ENCODE results near the gene BEGAIN.
A peak's percentile ranks its signal among the peaks of the same experiment; 100 is the strongest.

Gene BEGAIN

DNA sequence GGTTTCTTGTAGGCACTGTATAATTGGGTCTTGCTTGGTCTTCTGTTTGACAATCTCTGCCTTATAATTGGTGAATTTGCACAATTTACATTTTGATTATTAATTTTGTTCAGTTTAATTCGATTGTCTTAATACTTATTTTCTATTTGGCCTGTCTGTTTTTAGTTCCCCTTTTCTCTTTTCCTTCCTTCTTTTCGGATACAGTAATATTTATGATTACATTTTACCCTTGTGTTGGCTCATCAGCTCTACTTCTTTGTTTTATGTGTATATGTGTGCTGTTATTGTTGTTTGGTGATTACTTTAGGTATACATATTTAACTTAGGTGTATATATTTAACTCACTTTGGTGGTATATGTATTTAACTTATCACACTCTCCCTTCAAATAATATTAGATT lies 12.8 kb upstream of the BEGAIN start:
- DNase-seq: no peak

DNA sequence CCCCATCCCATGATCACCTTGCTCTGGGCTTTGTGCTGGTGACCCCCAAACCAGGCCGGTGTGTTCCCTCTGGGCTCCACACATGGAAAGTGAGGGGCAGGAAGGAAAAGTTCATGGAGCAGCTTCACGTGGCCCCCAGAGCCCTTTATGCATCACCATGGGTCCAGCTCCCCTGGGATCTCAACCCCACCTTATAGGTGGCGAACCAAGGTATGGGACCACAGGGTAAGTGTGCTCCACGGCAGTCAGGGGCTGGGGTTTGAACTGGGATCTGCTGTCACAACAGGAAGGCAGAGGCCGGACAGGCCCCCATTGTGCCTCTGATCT lies 7.4 kb upstream of the BEGAIN start:
- peak; percentile 3 for DNase-seq

DNA sequence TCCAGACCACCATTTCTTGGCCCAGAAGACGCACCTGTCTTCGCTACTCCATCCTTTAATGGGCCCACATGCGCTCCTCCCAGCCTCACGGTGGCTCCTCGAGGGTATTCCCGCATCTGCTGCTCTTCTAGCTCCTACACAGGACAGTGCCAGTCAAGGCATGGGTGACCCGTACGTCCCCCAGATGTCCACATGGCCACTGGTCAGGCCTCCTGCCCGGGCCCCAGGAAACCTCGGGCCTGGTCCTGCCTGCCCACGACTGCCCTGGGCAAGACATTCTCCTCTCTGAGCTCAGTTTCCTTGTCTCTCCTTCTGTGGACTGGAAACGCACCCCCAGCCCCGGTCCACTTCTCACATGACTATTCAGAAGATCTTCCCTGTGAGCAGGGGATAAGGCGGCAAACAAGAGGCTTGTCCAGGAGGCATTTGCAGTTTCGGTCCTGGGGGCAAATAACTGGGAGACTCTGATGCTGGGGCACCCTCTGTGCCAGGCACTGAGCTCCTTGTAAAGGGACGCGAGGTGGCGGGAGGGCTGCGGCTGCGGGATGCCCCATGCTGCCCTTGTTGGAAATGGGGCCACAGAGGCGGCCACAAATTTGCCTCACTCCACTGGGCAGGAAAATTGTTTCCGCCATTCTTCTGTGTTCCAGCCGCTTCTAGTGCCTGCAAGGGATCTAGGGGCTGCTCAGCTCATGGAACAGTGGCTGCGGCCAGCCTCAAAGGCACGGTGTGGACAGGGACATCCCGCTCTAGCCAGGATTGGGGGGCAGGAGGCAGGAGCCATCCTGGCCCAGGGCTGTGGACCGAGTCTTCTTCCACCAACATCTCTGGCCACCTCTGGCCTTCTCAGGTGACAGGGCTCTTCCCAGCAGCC lies 6.8 kb upstream of the BEGAIN start:
- peak; percentile 5 for DNase-seq

DNA sequence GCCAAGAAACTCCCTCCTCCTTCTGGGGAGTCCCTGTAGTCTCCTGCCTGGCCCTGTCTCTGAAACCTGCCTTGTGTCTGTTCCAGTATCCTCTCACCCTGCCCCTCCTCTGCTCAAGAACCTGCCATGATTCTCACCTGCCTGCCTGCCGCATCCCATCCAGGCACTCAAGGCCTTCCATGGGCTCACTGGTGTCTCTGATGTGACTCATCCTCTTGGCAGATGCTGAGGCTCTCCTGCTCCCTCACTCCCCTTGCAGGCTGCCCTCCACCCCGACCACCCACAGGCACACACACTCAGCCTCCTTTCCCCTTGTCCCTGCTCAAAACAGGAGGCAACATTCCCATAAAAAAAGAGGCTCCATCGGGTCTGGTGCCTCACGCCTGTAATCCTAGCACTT lies 5.8 kb upstream of the BEGAIN start:
- no peak for DNase-seq

DNA sequence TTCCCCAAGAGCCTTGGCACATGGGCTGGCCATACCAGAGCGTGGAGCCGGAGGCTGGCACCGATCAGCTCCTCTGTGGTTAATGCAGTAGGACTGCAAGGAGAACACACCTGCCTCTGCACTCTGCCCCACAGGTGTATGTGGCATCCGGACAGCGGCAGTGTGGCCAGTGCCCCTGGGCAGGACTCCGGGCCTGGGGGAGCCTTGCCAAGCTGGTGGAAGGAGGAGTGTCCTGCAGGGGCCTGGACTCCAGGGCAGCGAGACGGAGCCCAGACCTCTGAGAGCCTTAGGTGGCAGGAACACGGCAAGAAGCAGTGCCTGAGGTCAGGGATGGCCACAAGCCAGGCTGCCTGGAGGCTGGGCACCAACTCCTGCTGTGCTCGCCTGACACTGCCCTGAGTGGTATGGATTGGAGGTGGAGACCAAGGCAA lies 5.3 kb upstream of the BEGAIN start:
- DNase-seq: peak; percentile 11

DNA sequence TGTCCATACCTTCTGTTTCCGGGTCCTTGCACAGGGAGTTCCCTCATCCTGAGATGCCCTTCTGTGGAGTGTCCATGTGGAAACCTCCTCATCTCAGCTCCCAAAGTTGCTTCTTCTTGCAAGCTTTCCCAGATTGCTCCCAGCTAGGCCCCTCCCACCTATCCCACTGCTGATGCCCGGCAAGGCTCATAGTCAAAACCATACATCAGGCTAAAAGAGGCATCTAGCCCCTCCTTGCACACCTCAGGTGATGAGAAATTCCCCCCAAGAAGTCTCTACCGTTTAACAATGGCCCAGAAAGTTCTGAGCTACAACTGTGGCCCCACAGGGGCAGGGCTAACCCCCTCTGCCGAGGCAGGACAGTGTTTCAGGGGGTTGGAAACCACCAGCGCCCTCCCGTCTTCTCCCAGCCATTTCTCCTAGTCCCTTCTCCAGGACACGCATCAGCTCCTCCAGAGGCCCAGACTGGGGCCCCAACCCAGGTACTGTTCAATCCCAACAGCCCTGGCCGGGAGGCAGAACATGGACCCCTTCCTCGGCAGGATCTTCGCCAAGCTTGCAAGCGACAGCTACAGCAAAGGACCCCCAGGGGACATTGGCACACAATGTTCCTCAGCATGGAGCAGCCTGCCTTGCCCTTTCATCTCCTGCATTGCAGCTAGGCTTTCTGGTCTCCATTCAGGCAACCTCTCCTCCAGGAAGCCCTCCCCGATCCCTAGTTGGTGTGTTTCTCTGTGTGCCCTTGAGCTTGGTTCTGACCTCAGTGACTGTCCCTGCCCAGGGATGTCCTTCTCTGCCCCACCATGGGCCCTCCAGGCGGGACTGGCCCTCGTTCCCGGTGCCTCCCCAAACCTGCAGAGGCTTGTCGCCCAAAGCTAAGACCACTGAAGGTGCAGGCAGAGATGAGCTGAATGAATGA lies 4.5 kb upstream of the BEGAIN start:
- DNase-seq: peak; percentile 5

DNA sequence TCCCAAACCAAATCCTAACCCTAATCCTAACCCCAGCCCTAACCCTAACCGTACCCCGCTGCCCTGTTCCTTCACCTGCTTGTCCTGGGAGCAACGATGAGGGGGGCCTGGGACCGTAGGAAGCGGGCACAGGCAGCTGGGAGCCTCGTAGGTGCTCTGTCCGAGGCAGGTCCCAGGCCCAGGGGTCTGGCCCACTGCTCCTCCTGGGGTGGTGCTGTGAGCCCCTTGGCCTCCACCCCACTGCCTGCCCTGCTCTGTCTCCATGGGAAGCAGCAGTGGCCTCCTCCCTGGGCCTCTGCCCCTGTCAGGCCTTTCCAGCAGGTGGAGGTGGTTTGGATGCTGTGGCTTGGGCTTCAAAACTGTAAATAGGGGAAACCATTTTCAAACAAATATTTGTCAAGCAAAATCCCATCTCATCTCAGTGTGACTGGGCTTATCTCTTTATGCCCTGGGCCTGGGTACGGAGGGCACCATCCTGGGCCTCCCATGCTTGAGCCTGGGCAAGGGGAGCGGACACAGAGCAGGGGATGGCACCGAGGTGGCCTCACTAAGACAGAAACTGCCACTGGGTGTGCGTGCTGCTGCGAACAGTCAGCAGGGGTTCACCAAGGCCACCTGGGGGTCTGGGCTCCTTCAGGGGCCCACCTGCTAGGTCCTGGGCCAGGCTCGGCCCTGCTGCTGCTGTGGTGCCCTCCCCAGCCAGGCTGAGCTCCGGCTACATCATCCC lies 3.7 kb upstream of the BEGAIN start:
- DNase-seq: peak; percentile 6

DNA sequence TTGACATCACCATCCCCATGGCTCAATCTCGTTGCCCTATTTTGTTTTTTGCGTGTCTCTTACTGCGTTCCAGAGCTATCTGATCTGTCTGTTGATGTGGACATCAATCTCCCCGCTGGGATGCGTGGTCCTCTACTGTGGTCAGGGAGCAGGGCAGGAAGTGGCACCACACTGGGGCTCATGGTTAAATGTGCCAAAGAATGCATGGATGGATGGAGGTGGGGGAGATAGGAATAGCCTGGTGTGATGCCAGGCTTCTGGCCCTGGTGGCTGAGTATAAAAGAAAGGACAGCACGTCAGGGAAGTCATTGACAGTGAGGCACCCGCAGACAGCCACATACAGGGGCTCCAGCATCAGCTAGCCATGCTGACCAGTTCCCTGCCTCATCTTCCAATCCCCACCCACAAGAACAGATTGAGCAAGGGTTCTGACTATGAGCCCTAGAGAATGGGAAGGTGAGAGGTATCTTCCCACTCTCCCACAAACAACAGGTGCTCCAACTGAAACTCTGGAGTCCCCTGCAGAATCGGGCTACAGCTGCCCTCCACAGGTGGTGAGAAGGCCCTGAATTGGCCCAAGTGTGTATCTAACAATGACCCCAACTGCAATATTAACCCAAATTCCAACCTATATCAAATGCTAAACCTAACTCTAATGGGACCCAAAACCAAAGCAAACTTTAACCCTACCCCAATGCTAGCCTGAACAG lies 2.7 kb upstream of the BEGAIN start:
- DNase-seq: peak; percentile 3

DNA sequence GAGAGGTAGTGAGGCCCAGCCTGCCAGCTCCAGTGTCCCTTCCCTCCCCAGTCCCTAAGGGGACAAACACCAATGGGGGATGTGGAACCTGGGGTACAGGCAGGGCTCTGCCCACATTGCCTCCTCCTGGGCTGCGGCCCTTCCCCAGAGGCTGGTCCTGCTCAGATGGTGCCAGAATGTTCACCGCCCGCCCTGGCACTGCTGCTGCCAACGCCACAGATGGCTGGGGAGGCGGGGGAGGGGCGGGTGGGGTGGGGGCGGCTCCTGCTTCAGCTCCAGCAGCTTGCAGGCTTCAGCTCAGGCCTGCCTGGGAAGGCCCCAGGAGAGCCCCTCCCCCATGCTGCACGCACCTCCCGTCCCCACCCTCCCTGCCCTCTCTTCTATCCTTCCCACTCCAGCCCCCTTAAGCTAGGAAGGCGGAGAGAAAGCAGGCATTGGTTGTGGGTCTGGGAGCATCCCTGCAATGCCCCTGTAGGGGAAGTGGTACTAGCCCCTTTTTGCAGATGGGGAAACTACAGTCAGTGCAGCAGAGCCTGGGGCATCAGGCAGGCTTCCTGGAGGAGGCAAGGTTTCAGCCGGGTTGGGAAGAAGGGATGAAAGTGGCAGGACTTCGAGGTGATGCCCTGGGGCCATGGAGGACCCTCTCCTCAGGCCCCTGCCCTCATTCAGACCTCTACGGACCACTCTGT lies 2.0 kb upstream of the BEGAIN start:
- peak; percentile 5 for DNase-seq

DNA sequence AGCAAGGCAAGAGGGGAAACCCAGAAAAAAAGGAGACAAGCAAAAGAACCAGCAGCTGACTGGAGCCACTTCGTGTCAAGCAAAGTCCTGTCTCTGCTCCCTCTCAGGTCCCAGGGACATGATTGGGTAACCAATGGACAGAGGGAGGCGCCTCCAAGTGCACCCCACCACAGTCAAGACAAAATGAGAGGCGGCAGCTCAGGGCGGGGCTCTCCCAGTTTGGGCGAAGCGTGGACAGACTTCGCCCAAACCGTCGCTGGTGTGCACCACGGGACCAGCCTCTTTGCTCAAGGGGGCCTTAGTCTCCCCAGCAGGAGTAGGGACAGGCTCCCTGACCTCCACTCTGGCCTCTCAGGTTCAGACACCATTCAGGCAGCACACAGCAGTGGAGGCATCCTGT lies 1.5 kb upstream of the BEGAIN start:
- peak; percentile 7 for DNase-seq

DNA sequence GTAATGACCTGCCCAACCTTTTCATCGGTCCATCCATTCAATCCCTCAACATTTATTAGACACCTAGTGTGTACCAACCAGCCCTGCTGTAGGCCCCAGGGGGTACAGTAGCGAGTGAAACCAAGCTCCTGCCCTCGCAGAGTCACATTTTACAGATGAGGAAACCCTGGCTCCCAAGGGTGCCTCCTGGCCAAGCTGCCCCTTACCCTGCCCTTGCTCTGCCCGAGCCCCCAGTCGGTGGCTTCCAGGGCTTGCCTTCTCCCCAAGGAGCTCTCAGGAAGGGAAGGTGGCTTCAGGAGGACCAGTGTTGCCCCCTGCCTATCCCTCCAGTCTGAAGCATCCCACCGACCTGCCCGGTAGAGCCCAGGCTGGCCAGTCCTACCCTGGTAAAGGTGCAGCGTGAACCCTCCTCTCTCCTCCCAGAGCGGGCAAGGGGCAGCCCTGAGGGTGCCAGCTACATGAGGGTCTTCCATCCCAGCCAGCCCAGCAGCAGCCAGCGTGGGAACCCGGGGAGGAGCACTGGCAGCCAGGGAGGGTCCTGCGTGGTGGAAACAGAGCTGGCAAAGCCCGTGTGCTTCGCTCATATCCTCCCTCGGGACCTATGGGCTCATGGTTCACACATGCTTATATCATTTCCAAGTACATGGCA lies 670 bp upstream of the BEGAIN start:
- peak; percentile 11 for DNase-seq

DNA sequence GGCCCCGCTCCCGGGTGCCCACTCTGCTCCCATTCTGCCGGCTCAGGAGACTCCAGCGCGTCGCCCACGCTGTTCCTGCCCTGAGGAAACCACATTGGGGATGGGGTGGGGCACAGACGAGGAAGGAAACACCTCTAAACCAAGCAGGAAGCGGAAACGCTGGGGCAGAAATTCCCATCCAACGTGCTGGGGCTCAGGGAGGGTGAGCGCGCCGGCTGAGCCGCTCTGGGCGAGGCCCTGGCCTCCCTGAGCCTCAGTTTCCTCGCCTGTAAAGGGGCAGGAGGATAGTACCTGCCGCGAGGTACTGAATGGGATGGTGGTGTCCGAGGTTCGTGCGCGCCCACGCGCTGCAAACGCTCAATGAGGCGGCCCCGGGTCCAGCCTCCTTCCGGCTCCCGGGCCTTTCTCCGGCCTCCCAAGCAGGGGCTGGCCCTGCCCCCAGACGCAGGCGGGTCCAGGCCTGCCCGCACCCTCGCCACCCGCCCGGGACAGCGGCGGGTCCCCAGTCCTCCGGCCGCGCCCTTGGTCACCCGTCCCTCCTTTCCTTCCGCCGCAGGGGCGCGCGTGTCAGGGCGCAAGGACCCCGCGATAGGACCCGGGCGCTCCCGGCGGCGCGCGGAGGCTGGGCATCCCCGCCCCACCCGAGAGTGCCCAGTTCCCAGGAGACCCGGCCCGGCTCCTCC lies 673 bp downstream of the BEGAIN start:
- DNase-seq: peak; percentile 16

DNA sequence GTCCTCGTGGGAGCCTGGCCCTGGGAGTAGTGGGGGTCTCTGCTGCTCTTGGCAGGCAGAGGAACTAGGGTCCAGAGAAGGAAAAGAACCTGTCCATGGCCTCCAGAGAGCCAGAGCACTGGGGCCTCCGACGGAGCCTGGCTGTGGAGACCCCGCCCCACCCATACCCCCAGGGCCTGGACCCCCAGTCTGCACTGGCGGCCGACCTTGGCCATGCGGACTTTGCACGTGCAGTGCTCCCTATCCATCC lies 1.1 kb downstream of the BEGAIN start:
- no peak for DNase-seq

DNA sequence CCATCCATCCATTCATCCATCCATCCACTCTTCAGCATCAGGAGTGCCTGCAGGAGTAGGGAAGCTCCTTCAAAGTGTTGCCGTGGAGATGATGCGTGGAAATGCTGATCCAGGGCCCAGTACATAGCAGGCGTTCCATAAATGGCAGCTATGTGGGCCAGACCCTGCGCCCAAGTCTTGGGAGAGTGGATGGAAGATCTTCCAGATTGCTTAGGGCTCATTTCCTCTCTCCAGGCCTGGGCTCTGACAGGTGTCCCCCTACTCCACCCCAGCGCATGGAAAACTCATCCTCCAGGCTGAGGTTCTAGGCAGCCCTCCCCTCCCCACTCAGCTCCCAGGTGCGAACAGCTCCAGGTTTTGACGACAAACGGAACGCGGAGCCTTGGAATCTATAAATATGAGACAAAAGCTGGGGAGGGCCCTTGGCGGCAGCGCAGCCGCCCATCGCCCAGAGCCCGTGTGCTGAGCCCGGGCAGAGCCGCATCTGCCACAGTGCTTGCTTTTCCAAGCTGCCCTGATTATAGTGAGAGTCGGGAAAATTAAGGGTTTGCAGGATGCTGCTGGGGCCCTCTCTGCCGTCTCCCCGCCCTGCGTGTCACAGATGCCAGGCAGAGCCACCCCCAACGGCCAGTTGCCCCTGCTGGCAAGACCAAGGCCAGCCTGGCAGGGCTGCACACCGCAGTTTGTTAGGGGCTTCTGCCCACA lies 1.6 kb downstream of the BEGAIN start:
- DNase-seq: peak; percentile 9

DNA sequence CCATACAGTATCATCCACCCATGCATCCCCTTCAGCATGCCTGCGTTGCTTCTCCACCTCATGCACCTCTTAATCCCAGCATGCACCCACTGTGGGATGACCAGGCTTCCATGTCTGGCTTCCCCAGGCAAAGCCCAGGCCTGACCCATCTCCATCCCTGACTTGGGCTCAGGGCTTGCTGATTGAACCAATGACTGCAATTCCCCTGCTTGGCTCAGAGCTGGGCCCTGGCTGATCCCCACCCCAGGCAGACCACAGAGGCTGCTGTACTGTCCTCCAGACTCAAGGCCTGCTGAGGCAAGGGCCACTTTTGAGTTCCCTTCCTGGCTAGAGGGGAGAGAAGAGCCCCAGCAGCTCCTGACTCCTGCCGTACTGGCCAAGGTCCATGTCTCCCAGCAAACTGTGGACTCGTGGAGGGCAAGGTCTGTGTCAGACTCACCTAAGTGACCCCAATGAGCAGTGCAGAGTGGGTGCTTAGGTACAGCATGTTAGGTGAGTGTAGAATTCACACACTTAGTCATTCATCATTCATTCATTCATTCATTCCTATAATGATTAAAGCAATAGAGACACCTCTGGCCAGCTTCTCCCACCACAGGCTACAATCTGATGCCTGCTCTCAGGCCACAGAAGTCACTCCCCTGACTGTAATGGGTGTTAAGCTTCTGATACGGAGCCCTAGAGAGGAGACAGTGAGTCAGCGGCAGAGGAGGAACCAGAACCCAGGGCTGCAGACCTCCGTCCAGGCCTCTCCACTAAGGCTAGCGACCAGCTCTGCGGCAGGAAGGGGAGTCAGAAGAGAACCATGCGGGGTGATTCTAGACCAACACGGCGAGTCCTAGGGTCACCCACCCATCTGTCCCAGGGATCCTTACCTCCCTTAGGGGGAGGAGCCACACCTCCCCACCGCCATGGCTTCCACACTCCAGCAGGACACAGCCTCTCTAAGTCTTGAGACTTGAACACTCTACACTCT lies 2.9 kb downstream of the BEGAIN start:
- no peak for DNase-seq

DNA sequence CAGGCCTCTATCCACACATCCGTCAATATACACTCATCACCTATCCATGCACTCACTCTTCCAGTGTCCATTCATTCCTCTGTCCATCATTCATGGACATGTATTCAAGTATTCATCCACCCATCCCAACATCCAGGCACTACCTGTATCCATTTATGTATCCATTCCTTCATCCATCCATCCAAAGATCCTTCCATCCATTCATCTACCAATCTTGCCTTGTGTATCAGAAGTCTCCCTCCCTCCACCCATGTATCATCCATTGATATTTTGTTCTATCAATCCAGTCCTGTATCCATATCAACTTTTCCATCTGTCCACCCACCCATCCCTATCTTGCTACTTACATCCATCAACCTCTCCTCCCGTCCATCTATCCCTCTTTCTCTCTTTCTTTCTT lies 4.0 kb downstream of the BEGAIN start:
- no peak for DNase-seq

DNA sequence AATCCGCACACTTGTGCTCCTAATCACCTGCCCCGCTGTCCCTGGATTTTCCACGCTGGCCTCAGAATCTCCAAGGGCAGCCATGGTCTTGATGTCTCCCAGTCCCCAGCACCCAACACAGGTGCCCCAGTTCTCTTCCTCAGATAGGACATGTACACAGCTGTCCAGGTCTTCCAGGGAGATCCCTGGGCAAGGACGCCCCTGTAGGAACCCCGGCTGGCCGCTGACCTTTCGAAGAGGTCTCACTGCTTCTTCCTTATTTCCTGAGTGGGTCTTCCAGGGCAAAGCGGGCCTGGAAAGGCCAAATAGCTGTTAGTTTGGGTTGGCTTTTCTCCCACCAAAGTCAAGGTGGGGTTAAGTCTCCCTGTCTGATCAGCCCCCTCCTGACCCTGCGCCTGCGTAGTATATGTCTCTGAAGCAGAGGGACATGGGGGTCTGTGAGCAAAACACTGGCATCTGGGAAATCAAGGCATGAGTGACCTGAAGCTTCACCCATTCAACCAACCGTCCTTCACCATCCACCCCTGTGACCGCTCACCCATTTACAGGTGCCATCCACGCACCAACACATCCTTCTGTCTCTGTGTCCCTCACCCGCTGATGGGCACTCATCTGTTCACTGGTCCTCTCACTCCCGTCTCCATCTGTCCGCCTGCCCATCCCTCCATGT lies 4.6 kb downstream of the BEGAIN start:
- peak; percentile 8 for DNase-seq
